ENCODE results near the gene SENP1.

The SENP1 gene

DNA sequence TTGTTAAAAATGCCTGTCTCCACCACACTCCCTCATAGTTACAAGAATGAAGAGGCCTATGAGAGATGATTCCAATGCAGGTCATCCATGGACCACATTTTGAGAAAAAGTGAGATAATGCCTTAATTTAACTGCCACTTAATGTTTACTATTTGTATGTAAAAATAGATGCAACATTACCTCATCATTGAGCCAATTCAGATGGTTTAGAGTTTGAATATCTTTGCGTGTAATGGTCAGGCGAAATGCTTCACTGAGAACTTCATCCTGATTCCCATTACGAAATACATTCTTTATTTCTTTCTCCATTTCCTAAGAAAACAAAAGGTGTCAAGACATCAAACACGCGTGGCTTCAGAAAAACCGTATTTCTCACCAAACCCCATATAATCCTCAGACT lies 42.3 kb downstream of the SENP1 start:
- Mint-ChIP-seq H3K36me3 (ENCODE audit: low read depth) (peaks cover 84% of the 10 kb centered on the region), H3K4me1 (ENCODE audit: low read depth) (no peaks in the 10 kb centered on the region), H3K27me3 (no peaks in the 10 kb centered on the region), H3K9me3 (peaks cover 13% of the 10 kb centered on the region), H3K27ac (no peak overlapping the region), H3K4me3 (no peak overlapping the region)

DNA sequence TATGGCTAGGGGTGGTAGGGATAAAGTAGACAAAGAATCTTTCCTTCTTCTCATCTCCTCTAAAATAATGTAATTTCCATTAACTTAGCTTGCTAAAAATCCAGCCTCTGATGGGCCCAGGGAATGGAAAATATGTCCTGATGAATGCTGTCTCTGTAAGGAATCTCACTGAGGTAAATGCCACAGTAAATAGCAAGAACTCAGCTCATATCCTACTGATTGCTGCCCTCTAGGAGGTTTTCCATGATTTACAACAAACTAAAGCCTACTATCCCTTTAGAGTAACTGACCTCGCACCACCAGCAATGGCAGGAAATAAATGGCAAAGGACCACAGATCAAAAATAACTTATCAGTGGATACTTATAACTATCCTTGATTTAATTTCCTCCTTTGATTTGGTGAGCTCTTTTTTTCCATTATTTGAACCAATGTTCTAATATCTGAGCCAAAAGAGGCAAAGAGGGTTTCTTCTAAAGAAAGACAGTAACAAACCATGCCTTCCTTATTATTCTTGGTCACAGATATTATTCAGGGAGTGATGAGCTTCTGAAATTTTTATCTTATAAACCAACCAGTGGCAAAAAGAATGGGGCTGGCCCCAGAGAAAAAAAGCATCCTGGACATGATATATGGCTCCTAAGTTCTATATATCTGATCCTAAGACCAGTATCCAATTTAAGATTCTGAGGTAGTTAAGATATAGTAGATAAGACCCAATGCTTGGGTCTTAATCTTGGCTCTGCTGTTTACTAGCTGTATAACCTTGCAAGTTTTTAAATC lies 43.8 kb downstream of the SENP1 start:
- no peak overlapping the region for H3K27ac Mint-ChIP-seq

DNA sequence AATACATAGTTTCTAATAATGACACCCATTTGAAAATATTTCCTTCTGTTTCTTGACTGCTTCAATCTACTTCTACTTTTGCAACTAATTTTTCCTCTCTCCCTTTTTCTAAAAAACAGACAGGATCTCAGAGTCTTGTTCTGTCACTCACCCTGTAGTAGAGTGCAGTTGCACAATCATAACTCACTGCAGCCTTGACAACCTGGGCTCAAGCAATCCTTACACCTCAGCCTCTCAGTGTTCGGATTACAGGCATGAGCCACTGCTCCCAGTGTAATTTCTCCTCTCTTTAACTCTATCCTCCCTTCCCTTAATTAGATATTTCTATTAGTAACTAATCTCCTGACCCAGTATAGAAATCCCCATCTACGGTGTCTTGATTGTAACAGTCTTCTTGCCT lies 45.4 kb downstream of the SENP1 start:
- no peaks in the 10 kb centered on the region for H3K4me1 Mint-ChIP-seq (ENCODE audit: low read depth)
- no peaks in the 10 kb centered on the region for H3K27me3 Mint-ChIP-seq
- H3K36me3 Mint-ChIP-seq (ENCODE audit: low read depth), result peaks cover 67% of the 10 kb centered on the region
- H3K4me3 Mint-ChIP-seq, result no peak overlapping the region
- H3K27ac Mint-ChIP-seq, result no peak overlapping the region
- peaks cover 16% of the 10 kb centered on the region for H3K9me3 Mint-ChIP-seq

More for the DNA sequence above, 43.8 kb downstream of the SENP1 start:
- no peak overlapping the region for H3K4me3 Mint-ChIP-seq
- H3K36me3 Mint-ChIP-seq (ENCODE audit: low read depth), result peaks cover 80% of the 10 kb centered on the region
- H3K4me1 Mint-ChIP-seq (ENCODE audit: low read depth), result no peaks in the 10 kb centered on the region
- H3K9me3 Mint-ChIP-seq, result peaks cover 16% of the 10 kb centered on the region
- H3K27me3 Mint-ChIP-seq, result no peaks in the 10 kb centered on the region

DNA sequence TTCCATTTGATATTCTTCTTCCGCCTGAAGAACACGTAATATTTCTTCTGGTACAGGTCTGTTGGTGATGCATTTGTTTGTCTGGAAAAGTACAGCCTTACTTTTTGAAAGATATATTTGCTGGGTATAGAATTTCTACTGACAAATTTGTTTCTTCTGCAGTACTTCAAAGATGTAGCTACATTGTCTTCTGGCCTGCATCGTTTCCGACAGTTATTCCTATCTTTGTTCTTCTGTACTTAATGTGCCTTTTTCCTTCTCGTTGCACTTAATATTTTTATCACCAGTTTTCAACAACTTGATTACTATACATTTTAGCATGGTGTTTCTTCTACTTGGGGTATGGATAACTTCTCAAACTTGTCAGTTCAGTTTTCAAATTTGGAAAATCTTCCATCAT lies 47.1 kb downstream of the SENP1 start:
- peaks cover 50% of the 10 kb centered on the region for H3K36me3 Mint-ChIP-seq (ENCODE audit: low read depth)
- no peak overlapping the region for H3K4me3 Mint-ChIP-seq
- no peaks in the 10 kb centered on the region for H3K27me3 Mint-ChIP-seq
- no peak overlapping the region for H3K27ac Mint-ChIP-seq
- no peaks in the 10 kb centered on the region for H3K4me1 Mint-ChIP-seq (ENCODE audit: low read depth)
- H3K9me3 Mint-ChIP-seq, result peaks cover 16% of the 10 kb centered on the region

DNA sequence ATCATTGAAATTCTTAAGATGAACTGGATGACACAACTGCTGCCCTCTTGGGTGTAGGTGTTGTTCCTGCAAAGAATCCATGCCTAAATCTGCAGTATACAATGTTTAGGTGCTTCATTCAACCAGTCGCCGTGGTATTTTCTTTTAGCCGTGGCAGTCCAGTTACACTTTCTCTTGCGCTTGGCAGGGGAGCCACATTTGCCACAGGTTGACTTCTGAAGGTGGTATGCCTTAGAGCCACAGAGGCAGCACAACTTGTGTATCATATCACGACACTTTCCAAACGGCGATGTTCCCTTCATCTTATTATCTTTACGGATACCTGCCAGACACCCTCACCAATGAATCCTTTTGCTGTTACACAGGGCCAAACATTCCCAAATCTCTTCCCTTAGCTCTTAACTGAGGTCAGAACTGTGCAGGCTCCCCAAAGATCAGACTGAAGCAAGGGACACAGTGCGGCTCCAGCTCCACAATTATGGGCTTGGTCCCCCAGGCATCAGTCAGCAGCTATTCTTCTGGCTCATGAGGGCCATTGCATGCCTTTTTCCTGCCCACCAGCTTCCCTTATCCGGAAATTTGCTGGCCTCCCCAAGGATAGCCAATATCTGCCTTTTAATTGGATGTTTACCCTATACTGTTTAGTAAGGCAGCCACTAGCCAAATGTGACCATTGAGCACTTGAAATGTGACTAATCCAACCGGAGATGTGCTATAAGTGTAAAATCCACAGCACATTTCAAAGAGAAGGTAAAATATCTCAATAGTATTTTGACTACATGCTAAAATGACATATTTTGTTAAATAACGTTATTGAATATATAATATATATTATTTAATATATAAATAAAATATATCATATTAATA lies 50.7 kb downstream of the SENP1 start:
- Mint-ChIP-seq H3K9me3 (peaks cover 11% of the 10 kb centered on the region), H3K27ac (no peak overlapping the region), H3K27me3 (no peaks in the 10 kb centered on the region), H3K36me3 (ENCODE audit: low read depth) (peaks cover 26% of the 10 kb centered on the region), H3K4me3 (no peak overlapping the region), H3K4me1 (ENCODE audit: low read depth) (no peaks in the 10 kb centered on the region)

DNA sequence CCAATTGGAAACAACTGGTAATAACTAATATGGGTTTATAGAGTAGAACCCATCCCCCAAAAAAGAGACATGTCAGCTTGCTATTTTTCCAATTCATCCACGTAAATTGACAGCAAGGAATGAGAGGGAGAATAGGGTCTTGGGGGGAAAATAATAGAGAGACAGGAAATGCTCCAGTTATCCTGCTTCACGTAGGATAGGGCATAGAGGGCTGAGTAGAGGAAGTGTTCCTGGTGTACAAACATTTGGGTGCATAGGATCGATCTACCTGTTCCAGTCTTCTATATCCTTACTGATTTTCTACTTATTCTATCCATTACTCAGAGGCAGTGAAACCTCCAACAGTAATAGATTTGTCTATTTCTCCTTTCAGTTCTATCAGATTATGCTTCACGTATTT lies 52.0 kb downstream of the SENP1 start:
- no peaks in the 10 kb centered on the region for H3K4me1 Mint-ChIP-seq (ENCODE audit: low read depth)
- H3K27ac Mint-ChIP-seq, result no peak overlapping the region
- no peaks in the 10 kb centered on the region for H3K27me3 Mint-ChIP-seq
- peaks cover 18% of the 10 kb centered on the region for H3K36me3 Mint-ChIP-seq (ENCODE audit: low read depth)
- H3K9me3 Mint-ChIP-seq, result peaks cover 7% of the 10 kb centered on the region
- H3K4me3 Mint-ChIP-seq, result no peak overlapping the region

DNA sequence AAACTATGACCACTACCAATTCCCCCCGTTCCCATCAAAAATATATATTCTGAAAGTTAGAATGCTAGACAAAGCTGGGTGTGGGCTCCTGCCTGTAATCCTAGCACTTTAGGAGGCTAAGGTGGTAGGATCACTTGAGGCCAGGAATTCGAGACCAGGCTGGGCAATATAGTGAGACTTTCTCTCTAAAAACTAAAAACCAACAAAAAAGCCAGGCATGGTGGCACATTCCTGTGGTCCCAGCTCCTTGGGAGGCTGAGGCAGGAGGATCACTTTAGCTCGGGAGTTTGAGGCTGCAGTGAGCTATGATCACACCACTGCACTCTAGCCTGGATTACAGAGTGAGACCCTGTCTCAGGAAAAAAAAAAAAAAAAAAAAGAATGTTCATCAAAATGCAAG lies 52.8 kb downstream of the SENP1 start:
- Mint-ChIP-seq H3K27ac (no peak overlapping the region), H3K27me3 (no peaks in the 10 kb centered on the region), H3K36me3 (ENCODE audit: low read depth) (peaks cover 18% of the 10 kb centered on the region), H3K4me3 (no peak overlapping the region), H3K4me1 (ENCODE audit: low read depth) (no peaks in the 10 kb centered on the region), H3K9me3 (no peaks in the 10 kb centered on the region)

DNA sequence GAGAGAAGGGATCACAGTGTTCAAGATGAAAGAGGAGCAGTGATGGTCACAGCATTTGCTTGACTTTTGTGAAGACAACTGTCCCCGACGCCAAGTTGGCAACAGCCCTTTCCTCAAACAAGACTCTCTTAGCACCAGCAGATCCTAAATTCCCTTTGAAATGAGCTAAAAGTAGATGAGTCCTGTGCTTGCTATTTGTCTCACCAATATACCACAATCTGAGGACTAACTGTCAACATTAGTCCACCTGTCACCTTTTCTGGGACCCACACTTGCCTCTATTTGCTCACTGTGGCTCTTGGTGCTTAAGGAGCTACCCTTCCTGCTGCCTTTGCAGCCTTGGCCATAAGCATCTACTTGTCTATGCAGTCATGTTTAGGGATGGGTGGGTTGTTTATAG lies 54.2 kb downstream of the SENP1 start:
- Mint-ChIP-seq H3K36me3 (ENCODE audit: low read depth) (peaks cover 30% of the 10 kb centered on the region), H3K27me3 (no peaks in the 10 kb centered on the region), H3K4me1 (ENCODE audit: low read depth) (no peaks in the 10 kb centered on the region), H3K9me3 (no peaks in the 10 kb centered on the region), H3K27ac (no peak overlapping the region), H3K4me3 (no peak overlapping the region)

DNA sequence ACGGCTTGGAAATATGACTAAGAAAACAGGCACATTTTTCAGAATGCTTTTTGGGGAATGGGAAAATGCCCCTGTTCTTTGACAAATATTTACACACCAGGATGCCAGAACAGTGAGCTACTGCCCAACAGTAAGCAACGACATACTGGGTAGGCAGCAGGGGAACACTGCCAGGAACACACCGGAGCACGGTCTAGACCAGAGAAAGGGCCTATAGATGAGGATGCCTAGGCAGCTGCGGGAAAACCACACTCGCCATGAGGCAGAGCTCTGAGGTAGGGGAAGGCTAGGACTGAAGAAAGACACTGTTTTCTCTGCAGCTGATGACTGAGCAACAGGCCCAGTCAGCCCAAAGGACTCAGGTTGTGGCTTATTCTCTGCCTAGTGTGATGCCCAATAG lies 55.7 kb downstream of the SENP1 start:
- no peak overlapping the region for H3K4me3 Mint-ChIP-seq

DNA sequence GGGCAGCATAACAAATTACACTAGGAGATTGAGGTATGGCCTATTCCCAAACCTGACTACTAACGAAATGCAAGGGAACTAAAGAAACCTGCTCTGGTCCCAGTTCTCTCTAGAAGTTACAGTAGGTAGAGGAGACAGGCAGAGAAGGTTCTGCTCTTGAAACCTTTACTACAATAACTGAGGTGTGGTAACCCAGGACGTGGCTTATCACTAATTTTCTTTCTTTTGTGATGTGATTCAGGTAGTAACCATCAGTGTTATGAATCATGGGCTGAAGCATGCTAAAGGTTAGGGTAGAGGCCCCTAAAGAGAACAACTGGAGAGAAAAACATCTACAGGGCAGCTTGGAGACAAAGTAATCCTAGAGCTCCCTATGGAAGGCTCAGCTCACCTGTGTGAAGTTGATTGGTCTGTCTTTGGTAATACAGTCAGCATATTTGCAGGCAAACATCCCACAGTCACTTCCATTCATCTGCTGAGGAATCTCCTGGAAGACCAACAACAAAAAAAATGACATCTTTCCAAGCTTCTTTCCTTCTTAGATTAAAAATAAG lies 59.8 kb downstream of the SENP1 start:
- peaks cover 59% of the 10 kb centered on the region for H3K36me3 Mint-ChIP-seq (ENCODE audit: low read depth)
- no peak overlapping the region for H3K4me3 Mint-ChIP-seq
- H3K9me3 Mint-ChIP-seq, result no peaks in the 10 kb centered on the region
- no peak overlapping the region for H3K27ac Mint-ChIP-seq
- H3K4me1 Mint-ChIP-seq (ENCODE audit: low read depth), result no peaks in the 10 kb centered on the region
- no peaks in the 10 kb centered on the region for H3K27me3 Mint-ChIP-seq

More for the DNA sequence above, 55.7 kb downstream of the SENP1 start:
- Mint-ChIP-seq H3K4me1 (ENCODE audit: low read depth) (no peaks in the 10 kb centered on the region), H3K27me3 (no peaks in the 10 kb centered on the region), H3K36me3 (ENCODE audit: low read depth) (peaks cover 45% of the 10 kb centered on the region), H3K27ac (no peak overlapping the region), H3K9me3 (no peaks in the 10 kb centered on the region)

DNA sequence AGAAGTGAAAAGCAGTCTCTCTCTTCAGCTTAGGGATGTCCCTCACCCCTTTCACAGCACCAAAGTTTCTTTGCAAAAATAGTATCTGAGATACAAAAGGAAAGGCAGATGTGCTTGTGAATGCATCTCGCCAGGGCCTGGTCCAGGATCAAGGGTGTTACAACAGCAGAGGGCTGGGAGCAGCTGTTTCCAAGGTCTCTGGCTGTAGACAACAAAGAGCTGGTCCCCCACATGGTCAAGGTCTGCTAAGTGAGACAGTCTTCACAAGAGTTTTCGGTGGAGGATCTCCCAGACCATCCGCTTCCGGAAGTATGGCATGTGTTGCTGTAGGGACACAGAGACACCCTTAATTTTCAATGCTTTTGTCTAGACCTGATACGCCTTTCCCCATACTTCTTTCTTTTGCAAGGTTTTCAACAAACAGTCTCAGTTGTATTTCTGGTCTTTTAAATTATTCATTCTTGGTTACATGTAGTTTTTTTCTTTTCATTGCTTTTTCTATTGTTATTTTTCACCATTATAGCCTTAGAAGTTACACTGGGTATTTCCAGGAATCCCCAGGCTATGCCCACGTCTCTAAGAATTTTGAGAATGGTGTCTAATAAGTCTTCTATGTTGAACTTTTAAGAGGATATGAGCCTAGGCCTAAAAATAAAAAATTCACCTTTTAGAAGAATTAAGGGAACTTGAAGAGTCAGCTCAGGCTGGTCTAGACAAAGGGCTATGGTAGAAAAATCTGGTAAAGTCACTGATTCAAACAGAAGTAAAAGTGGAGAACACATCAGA lies 60.6 kb downstream of the SENP1 start:
- Mint-ChIP-seq H3K4me1 (ENCODE audit: low read depth) (no peaks in the 10 kb centered on the region), H3K36me3 (ENCODE audit: low read depth) (peaks cover 59% of the 10 kb centered on the region), H3K27me3 (no peaks in the 10 kb centered on the region), H3K4me3 (no peak overlapping the region), H3K9me3 (no peaks in the 10 kb centered on the region), H3K27ac (no peak overlapping the region)

DNA sequence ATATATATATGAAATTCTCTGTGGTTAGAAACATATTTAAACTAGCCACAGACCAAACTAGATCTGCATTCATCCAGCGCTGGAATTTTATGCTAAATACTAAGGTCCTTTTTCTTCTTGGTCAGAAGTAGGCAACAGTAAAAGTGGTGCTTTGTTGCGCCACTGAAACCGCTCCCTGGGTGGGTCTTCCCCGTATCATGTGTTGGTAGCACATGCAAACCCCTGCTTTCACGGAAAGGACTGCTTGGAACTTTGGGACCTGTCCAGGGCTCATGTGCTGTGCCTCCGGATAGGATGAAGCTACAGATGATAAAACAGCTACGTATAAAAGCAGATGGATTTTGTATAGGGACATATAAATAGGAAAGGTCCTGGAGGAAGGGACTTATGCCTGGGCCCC lies 61.5 kb downstream of the SENP1 start:
- Mint-ChIP-seq H3K27ac (no peak overlapping the region), H3K4me1 (ENCODE audit: low read depth) (no peaks in the 10 kb centered on the region), H3K27me3 (no peaks in the 10 kb centered on the region), H3K4me3 (no peak overlapping the region), H3K9me3 (no peaks in the 10 kb centered on the region), H3K36me3 (ENCODE audit: low read depth) (peaks cover 59% of the 10 kb centered on the region)

DNA sequence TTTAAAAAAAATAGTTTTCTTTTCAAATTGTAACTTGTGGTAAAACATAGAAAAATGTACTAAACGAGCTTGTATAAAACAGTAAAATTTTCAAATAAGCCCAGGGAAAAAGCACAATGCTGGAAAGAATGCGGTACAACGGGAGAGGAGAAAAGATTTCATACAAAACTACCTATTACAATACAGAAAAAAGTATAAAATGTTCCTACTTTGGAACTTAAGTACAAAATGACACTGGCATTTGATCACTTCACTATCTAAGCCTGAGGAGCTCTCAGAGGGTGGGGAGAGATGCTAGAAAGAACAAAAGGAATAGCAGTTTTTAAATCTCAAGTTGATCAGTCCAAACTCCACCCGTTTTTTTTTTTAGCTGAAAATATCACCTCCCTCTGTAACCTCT lies 62.1 kb downstream of the SENP1 start:
- no peak overlapping the region for H3K27ac Mint-ChIP-seq
- no peaks in the 10 kb centered on the region for H3K27me3 Mint-ChIP-seq
- H3K9me3 Mint-ChIP-seq, result no peaks in the 10 kb centered on the region
- H3K4me3 Mint-ChIP-seq, result no peak overlapping the region
- peaks cover 53% of the 10 kb centered on the region for H3K36me3 Mint-ChIP-seq (ENCODE audit: low read depth)
- no peaks in the 10 kb centered on the region for H3K4me1 Mint-ChIP-seq (ENCODE audit: low read depth)

DNA sequence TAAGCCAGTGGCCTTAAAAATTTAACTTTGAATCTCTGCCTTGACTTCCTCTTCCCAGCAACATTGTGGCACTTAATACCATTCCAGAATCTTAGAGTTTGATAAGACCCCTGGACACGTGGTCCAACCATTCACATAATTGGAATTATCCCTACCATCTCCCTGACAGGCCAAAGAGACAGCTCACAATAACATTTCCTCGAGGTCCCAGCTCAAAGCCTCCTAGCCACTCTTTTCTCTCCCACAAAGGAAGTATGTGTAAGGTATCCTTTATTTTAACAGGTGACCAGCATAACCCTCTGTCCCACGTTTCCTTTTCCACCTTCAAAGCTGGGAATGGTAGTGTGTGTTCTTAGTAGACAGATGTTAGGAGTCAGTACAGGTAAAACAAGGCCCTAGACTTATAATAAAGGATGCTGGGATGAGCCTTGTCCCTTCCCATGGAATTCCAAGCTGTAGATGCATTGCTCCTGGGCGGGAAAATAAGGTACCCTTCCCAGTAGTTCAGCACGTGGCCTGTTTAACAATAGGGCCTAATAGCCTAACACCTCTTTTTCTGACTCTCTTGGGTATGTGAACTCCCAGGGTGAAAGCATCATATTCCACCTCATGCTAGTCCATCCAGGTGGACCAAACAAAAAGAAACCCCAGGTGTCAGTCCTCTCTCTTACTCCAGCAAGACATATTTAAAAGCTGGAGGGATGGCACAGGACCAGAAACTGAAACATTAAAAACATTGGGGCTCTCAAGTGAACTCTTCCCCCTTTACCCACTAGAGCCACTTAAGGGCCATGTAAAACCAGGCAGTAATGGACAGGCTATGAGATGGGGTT lies 64.1 kb downstream of the SENP1 start:
- H3K4me3 Mint-ChIP-seq, result no peak overlapping the region
- H3K27me3 Mint-ChIP-seq, result no peaks in the 10 kb centered on the region
- H3K9me3 Mint-ChIP-seq, result no peaks in the 10 kb centered on the region
- H3K4me1 Mint-ChIP-seq (ENCODE audit: low read depth), result no peaks in the 10 kb centered on the region
- peaks cover 34% of the 10 kb centered on the region for H3K36me3 Mint-ChIP-seq (ENCODE audit: low read depth)
- no peak overlapping the region for H3K27ac Mint-ChIP-seq

Measured in stimulated activated naive CD8-positive, alpha-beta T cell treated with anti-CD3 and anti-CD28 coated beads, Interleukin-15, Interleukin-2, amounts not matched to agents 100 ng/mL and 50 ng/mL, for 24 hours (primary cell).